ENCODE measurements around the gene TRIM44.

The TRIM44 gene, protein sequence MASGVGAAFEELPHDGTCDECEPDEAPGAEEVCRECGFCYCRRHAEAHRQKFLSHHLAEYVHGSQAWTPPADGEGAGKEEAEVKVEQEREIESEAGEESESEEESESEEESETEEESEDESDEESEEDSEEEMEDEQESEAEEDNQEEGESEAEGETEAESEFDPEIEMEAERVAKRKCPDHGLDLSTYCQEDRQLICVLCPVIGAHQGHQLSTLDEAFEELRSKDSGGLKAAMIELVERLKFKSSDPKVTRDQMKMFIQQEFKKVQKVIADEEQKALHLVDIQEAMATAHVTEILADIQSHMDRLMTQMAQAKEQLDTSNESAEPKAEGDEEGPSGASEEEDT

GRCh38 chr11:35662649-35663407, at the start of gene TRIM44:
TRIM44 (plus strand) TSS chr11:35662775; CDS start chr11:35663112, 337 bp downstream.
- DNase-seq, result peak; percentile 76

DNA sequence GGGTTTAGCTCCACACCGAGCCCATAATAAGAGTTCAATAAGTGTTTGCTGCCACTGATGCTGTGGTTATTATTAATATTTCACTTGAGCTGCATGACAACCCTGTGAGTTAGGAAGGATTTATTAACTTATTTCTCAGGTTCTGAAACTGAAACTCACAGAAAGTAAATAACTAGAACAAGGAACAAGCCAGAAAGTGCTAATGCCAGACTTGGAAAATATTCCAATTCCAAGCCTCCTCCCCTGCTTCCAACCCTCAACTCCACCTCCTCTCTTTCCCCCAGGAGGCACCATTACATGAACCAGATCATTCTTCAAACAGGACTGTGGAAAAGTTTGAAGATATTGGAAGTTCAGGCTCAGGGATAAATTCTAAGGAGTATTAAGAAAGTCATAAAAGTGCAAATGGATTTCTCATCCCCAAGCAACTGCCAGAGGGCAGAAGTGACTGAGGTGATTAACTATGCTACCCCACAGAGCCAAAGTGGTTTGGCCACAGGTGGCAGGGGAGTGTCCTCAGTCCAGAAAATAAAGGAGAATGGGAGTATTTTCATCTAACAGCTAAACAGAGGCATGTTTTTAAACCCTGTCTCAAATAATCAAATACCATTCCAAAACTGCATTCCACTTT, 47.5 kb upstream of the TRIM44 start:
- no peak for DNase-seq

- DNase-seq, result peak; percentile 11
Measured at GRCh38 chr11:35615921-35616900, 46.4 kb upstream of the TRIM44 start.

DNA sequence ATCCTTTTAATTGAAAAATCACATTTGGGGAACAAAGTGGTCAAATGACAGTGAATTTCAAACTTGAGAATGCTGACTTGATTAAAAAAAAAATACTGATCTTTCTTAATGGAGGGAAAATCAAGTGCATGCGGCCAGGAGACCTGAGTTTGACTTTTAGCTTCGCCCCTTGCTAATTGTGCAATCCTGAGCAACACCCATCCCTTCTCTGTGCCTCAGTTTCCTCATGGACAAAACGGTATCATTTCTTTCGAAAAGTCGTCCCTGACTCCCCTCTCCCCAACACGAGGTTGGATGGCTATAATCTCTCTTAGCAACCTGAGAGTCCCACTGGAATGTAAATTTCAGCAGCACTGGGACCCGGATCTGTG, 45.3 kb upstream of the TRIM44 start:
- DNase-seq, result no peak

- peak; percentile 23 for DNase-seq
Measured at GRCh38 chr11:35617687-35618496, 44.7 kb upstream of the TRIM44 start, which contains the start of gene FJX1. FJX1 (plus strand) TSS chr11:35618460; CDS start chr11:35618637, 177 bp downstream.

DNA sequence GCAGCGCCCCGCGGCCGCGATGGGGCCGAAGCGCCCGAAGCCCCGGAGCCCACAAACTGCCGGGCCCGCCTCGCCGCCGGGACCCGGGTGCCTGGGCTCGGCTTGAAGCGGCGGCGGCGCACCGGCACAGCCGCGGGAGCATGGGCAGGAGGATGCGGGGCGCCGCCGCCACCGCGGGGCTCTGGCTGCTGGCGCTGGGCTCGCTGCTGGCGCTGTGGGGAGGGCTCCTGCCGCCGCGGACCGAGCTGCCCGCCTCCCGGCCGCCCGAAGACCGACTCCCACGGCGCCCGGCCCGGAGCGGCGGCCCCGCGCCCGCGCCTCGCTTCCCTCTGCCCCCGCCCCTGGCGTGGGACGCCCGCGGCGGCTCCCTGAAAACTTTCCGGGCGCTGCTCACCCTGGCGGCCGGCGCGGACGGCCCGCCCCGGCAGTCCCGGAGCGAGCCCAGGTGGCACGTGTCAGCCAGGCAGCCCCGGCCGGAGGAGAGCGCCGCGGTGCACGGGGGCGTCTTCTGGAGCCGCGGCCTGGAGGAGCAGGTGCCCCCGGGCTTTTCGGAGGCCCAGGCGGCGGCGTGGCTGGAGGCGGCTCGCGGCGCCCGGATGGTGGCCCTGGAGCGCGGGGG, 44.0 kb upstream of the TRIM44 start:
- peak; percentile 6 for DNase-seq

DNA sequence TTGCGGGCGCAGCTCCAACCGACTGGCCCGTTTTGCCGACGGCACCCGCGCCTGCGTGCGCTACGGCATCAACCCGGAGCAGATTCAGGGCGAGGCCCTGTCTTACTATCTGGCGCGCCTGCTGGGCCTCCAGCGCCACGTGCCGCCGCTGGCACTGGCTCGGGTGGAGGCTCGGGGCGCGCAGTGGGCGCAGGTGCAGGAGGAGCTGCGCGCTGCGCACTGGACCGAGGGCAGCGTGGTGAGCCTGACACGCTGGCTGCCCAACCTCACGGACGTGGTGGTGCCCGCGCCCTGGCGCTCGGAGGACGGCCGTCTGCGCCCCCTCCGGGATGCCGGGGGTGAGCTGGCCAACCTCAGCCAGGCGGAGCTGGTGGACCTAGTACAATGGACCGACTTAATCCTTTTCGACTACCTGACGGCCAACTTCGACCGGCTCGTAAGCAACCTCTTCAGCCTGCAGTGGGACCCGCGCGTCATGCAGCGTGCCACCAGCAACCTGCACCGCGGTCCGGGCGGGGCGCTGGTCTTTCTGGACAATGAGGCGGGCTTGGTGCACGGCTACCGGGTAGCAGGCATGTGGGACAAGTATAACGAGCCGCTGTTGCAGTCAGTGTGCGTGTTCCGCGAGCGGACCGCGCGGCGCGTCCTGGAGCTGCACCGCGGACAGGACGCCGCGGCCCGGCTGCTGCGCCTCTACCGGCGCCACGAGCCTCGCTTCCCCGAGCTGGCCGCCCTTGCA, 43.3 kb upstream of the TRIM44 start:
- DNase-seq, result no peak

DNA sequence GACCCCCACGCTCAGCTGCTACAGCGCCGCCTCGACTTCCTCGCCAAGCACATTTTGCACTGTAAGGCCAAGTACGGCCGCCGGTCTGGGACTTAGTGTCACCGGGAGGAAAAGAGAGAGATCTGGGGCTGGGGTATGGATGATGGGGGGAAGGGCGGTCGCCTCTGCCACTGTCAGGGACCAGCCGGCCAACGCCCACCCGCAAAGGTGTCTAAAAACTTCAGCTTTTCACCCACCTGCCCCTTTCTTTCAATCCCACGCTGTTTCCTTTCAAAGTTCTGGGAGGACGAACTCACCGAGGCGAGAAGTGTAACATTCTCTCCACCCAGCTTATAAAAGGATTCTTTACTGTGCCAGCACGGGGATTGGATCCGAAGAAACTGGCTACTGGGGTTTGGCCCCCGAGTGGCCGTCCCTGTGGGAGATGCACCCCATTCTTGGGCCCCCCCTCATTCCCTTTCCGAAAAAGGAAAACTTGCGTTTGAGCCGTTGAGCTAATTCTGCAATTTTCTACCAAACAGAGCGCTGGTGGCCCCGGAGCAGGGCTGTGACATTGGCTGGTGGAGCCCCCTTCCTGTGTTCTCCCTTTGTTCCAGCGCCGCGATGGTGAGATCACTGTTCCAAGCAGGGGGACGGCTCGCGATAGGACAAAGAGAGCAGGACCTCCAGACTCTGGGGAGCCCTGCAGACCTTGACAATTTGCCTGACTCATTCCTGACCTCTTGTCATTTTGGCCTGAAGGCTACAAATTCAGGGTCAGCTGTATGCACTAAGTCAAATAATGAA, 42.5 kb upstream of the TRIM44 start:
- DNase-seq, result no peak

- DNase-seq, result no peak
Measured at GRCh38 chr11:35620795-35621194, 41.8 kb upstream of the TRIM44 start.

DNA sequence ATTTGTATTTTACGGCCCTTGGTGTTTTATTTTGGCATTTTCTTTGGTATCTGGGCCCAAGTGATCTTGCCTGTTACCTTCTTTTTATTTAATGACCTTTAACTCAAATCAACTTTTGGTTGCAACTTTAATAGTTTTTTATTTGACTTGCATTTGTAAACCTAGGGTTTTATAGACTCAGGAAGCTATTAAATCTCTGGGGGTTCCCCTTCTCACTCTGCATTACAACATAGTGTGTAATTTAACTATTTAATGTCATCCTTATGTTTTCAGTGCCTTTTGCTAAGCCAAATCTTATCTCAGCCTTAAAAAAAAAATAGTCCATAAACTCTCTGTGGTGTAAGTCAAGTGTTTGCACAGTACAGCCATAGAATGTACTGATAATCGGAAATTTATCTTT, 41.0 kb upstream of the TRIM44 start:
- no peak for DNase-seq

DNA sequence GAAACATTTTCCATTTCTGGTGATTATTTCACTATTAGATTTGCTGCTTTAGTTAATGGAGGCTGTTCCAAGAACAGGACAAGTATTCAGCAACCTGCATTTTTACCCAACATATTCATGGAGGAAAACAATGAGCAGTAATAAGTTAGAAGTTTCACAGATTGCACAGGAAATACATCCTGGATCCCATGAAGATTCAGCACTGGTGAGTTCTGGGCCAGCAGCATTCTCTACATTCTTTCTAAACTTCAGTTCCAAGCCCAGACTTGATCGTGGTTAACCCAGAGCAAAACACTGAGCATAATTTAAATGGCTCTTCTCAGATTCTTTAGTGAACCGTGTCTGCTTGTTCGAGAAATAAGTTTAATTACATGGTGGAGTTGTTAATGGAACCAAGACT, 40.5 kb upstream of the TRIM44 start:
- no peak for DNase-seq

GRCh38 chr11:35623621-35624168, 38.9 kb upstream of the TRIM44 start:
- no peak for DNase-seq

DNA sequence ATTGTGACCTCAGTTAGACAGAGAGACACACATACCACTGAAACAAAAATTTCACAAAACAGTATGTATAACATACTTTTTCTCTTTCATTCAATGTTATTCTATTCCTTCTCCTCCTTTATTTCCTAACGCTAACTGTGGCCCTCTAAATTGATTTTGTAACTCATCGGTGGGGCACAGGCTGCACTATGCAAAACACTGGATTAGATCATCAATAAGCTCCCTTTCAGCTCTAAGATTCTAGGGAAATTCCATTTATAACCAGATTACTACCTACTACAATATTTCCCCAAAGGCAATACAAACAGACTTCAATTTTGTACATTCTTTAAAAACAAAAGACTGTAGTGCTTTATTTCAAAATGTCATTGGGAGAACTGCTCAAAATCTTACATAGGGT, 38.3 kb upstream of the TRIM44 start:
- no peak for DNase-seq

DNA sequence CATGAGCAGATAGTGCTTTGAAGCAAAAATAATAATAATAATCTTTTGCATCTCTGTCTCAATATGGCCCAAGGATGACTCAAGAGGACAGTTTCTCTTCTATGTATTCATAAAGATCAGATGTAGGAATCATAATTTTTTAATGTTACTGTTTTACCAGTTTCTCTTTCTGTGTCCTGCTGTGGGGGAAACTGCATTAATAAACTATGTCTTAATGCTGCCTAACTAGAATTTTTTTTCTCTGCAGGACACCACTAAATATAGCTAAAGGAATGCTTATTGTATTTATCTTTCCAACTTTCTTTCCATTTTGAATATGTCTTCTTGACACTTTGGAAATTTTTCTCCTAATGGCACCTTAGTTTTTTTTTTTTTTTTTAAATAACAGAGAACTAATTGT, 37.8 kb upstream of the TRIM44 start:
- DNase-seq, result no peak

DNA sequence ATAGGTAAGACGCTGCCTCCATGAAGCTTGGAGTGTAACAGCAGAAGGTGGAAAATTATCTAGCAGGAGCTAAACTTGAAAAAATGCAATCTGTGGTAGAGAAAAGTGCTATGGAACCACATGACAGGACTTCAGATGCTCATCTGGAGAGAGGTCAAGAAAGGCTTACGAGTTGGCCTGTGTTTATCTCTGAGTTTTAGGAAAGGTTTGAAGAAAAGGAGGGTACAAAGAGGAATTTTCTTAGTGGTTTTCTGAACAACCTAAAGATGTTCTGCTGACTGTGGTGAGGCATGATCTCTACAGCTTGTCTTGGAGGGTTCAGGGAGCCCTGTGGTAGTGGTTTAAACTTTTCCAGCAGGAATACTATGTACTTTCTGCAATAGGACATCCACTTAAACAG, 36.1 kb upstream of the TRIM44 start:
- no peak for DNase-seq

DNA sequence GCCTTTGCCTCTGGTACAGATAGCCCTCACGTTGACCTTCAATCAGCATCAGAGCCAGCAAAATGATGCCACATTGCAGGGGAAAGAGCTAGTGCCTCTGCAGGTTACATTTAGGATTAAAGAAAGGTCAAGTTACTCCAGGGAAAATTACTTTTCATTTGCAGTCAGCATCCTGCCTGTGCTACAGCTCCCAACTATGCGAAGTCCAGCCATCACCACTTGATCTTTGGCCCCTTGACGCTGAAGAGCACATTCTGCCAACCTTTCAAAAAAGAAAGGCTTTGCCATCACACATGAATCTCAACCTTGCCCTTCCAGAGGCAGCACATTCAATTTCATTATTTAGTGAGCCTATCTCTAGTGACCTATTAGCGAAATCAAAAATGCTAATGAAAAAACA, 33.1 kb upstream of the TRIM44 start:
- DNase-seq, result no peak

DNA sequence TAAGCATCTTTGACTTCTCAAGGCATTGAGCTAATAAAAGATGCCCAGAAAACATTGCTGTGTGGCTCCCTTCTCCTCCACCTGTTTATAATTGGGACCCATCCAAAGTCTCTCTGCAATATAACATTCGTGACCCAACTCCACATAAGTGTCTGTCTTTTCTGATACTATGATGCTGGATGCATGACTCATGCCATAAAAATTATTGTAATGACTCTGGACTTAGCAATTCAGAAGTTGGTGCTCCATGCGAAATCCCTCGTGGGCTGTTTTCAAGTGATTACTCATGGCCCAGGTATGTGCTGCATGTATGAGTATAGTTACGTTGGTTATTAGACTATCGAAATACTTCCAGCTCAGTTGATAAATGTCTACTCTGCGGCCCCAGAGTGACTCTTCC, 32.7 kb upstream of the TRIM44 start:
- no peak for DNase-seq

GRCh38 chr11:35631891-35632290, 30.7 kb upstream of the TRIM44 start:
- DNase-seq, result no peak

- no peak for DNase-seq
Measured at GRCh38 chr11:35632301-35632700, 30.3 kb upstream of the TRIM44 start.

Measured in activated T-cell treated with anti-CD3 and anti-CD28 coated beads for 4 hours (primary cell).